A549 treated with ZK216348 at 1 μM for 4 hours (cell line): ENCODE data around the gene FARSA. TPM values are rescaled to one million over a fixed set of nuclear protein-coding genes. Genes with fewer than 3 reads are reported as not detected.

Source experiments
- total RNA-seq: library from RNA; stranded (reverse); fragments of 200-300 nt; extraction: Qiagen RNA extraction; gene quantifications from 5 replicates; pipeline ENCODE4 v1.2.3, GENCODE V29; 2022; ENCODE audit warnings: low read depth

The FARSA gene
- total RNA-seq, result 51.4 to 78.1 TPM (median 75.8 TPM) in 5 replicates

DNA sequence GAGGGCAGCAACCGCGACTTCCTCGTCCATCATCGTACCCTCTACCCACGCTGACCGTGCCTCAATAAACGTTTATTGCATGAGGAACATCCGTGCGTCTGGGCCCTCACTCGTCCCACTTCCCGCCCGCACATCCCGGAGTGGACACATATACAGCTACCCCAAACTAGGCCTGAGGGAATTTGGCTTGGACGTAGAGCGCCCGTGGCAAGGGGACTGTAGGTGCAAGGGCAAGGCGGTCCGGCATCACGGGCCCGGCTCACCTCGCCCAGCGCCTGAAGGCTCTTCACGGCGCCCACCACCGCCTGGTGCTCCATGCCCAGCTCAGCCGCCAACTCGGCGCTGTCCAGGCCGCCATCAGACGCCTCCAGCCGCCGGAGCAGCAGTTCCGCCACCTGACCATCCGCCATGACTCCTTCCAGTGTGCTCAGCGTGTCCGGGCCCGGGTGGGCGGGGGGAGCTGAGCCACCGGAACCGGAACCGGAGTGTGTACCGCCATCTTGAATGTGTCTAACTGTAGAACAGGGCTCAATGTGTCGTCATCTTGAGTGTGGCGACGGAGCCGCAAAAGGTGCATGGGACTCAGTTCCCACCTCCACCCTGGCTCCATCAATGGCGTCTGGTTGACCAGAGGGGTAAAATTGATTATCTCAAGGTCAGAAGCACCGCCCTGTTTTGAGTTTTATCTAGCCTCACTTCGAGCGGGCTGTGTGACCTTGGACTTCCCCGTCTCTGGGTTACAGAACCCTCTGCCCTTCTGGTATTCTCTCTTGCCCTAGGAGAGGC is at the start of gene FARSA:
FARSA (minus strand) TSS at position 425 of the 786 bp plus-strand sequence; CDS start at position 410, 15 bp downstream.

DNA sequence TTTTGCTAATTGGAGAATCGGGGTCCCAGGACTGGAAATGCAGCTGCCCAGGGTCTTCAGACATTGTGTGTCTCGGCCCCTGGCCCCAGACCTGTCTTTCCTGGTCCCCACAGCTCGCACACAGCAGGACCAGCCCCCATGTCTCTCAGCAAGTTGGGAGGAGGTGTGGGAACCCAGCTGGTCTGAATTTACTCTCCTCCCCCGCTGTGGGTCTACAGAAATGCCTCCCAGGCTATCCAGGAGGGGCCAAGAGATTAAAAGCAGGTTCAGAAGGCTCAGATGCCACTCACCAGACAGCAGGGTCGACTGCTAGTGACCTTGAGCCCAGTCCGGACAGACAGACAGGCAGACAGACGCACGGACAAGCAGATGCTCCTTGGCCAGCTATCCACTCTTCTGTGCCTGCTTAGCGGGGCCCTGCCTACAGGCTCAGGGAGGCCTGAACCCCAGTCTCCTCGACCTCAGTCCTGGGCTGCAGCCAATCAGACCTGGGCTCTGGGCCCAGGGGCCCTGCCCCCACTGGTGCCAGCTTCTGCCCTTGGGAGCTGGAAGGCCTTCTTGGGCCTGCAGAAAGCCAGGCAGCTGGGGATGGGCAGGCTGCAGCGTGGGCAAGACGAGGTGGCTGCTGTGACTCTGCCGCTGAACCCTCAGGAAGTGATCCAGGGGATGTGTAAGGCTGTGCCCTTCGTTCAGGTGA is 35.9 kb upstream of the FARSA start, which contains the start of gene DAND5:
DAND5 (plus strand) TSS at position 285 of the 697 bp plus-strand sequence; CDS start at position 370, 85 bp downstream.

DNA sequence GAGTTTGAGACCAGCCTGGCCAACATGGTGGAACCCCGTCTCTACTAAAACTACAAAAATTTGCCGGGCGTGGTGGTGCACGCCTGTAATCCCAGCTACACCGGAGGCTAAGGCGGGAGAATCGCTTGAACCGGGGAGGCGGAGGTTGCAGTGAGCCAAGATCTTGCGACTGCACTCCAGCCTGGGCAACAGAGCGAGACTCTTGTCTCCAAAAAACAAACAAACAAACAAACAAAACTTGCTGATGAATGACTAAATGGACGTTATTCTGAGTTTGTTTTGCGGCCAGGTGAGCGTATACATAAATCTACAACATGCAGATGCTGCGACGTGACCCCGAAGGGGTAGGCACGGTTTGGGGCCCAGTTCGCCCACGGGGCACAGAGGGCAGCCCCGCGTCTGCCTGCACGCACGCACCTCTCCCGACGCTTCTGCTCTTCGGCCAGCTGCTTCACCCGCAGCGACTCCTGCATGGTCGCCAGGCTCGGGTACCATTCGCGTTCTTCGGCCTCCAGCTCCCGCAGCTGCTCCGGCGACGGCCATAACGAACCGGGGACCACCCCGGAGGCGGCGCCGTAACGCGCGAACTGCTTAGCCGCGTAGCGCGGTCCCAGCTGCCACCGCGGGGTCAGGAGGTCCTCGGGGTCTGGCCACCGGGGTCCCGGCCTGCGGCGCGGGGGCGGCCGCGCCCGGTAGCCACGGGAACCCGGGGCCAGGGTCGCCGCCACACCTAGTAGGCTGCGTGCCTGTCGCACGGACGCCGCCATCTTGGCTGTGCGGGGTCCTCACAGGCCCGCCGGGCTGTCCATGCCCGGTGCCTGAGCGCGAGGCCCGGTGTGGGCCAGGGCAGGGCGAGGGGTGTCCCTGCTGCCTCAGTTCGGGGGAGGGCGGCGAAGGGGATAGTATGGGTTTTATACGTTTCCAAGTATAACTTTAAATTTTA is 23.2 kb upstream of the FARSA start, which contains the start of gene GADD45GIP1:
GADD45GIP1 (minus strand) TSS at position 778 of the 943 bp plus-strand sequence; CDS start at position 767, 11 bp downstream.

DNA sequence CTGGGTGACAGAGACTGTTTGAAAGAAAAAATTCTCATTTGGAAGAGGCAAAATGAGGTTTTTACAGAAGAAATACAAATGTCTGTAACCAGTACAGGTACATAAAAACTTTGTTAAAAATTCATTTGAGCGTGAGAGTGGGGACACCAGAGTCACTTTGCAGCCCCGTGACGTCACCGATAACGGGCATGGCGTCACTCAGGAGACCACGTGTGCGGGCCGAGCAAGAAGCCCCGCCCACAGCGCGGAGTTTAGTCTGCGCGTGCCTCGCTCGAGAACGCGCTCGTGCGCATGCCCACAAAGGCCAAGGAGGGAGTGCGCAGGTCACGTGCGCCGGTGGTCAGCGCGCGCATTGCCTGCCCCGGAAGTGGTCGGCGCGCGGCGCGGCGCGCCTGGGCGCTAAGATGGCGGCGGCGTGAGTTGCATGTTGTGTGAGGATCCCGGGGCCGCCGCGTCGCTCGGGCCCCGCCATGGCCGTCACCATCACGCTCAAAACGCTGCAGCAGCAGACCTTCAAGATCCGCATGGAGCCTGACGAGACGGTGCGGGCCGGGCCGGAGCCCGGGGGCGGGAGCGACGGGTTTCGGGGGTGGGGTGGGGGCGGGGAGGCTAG is 12.1 kb upstream of the FARSA start, which contains the start of gene RAD23A:
RAD23A (plus strand) TSS at position 384 of the 613 bp plus-strand sequence; CDS start at position 471, 87 bp downstream.

DNA sequence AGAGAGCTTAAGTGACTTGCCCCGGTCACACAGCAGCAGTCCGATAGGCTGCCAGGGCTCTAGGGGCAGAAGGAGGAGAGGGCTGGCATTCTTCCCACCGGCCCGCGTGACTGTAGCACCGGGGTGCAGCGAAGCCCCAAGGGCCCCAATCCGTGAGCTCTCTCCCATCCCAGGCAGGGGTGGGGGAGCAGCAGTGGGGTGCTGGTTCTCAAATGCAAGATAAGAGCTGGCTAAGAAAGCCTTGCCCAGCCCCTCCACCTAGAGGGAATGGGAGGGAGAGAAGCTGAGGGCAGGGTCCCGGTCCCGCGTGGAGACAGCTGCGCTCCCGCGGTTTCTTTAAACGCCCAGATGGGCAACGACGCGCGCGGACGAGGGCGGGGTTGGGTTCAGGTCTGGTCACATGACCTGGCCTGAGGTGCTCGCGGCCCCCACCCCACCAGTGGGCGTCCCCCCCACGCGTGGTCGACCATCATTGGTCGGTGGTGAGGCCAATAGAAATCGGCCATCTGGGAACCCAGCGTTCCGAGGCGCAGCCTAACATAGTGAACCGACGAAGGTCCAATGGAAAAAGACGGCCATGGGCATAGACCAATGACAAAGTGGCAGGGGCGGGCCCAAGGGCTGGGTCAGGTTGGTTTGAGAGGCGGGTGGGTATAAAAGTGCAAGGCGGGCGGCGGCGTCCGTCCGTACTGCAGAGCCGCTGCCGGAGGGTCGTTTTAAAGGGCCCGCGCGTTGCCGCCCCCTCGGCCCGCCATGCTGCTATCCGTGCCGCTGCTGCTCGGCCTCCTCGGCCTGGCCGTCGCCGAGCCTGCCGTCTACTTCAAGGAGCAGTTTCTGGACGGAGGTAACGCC is 4.6 kb upstream of the FARSA start, which contains the start of gene CALR:
CALR (plus strand) TSS at position 683 of the 852 bp plus-strand sequence; CDS start at position 754, 71 bp downstream.

DNA sequence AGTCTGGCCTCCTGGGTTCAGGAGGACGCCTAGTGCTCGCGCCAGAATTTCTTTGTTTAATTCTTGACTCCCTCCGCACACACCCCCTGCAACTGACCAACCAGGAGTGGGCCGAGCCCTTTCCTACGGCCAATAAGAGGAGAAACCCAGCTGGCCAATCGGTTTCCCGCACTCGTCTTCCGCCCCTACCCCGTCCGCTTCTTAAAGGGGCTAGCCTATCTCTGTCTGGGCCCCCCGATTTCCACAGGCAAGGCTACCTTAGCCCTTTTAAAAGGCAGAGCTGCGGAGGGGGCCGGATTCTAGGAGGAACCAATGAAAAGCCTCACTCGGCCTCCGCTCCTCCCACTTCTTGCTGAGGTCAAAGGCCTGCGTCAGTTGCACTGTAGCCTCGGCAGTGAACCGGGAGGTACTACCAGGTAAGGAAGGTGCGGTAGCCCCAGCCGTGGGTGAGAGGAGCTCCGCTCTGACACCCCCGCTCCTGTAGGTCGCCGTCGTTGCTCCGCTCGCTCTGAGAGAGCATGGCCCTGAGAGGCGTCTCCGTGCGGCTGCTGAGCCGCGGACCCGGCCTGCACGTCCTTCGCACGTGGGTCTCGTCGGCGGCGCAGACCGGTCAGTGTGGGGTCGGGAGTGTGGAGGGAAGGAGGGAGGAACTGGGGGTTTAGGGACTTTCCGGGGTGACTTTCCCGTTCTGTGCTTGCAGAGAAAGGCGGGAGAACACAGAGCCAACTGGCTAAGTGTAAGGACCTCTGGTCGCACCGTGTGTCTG is 42.5 kb downstream of the FARSA start, which contains the start of gene GCDH:
GCDH (plus strand) TSS at position 374 of the 766 bp plus-strand sequence; CDS start at position 519, 145 bp downstream.

DNA sequence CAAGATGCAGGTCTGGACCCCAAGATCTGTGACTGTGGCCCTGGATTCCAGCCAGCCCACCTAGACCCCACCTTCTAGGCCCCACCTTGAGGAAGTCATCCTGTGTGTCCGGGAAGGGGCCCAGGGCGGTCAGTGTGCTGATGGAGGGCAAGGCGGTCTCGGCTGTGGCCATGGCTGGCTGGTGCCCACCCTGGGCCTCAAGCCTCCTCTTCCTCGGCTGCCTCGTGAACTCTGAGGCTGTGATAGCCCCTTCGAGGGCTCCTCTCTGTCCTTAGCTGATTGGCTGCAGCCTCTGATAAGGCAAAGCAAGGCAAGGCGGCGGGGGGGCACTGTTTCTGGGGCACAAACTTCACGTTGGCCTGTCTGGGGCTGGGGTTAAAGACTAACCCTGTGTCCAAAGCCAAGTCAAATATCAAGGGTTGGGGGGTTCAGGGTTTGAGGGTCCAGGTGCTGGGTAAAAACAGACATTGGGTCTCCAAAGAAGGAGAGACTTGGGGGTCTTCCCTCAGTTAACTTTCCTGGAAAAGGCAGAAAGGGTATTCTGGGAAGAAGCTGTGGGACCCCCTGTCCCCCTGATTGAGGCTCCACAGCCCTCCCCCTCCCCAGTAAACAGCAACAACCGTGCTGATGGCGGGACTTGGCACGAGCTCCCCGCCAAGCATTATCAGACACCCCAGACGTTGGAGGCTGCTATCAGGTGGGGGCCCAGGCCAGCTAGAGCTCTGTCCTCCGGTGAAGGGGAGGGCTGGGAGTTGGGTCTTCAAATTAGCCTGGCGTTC is 46.4 kb downstream of the FARSA start, which contains the start of gene KLF1:
KLF1 (minus strand) TSS at position 233 of the 779 bp plus-strand sequence; CDS start at position 172, 61 bp downstream.

DNA sequence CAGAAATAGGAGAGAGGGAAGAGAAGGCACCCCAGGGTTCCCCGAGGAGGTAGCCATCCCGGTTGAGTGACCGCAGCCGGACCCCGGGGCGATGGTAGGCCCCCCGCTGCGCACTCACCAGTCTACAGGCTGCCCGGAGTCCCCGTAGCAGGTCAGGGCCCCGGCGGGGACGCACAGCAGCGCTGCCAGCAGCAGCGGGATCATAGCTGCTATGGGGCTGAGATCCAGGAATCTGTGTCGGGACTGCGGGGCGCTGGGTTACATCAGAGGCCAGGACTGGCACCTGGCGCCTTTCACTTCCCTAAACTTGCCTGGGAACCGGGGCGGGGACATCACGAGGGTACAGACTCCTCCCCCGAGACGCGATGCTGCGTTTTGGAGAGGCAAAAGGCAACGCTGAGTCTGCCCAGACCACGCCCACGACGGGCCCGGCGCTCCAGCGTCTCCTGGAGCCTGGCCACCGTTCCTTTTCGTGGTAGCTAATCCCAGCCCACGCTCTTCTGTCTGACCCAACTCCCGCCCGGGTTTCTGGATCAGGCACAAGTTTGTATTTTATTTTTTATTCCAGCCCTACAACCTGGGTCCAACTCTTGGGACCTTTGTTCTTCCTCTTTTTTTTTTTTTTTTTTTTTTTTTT is 52.2 kb downstream of the FARSA start, which contains the start of gene DNASE2:
DNASE2 (minus strand) TSS at position 278 of the 637 bp plus-strand sequence; CDS start at position 204, 74 bp downstream.

Other genes starting within 250 kb of the FARSA start
- not detected in 5 replicates for gene GNG14, start 245.7 kb downstream of the FARSA start, total RNA-seq
- 7.7 to 13.8 TPM (median 12.2 TPM) in 5 replicates for gene FBXW9, start 237.1 kb downstream of the FARSA start, total RNA-seq
- gene TNPO2, start 209.8 kb downstream of the FARSA start, total RNA-seq, result 24.7 to 40.2 TPM (median 36.9 TPM) in 5 replicates
- 146 to 249 TPM (median 219 TPM) in 5 replicates for gene TRIR, start 199.0 kb downstream of the FARSA start, total RNA-seq
- gene GET3, start 196.2 kb downstream of the FARSA start, total RNA-seq, result 63.4 to 104 TPM (median 94.9 TPM) in 5 replicates
- gene BEST2, start 181.9 kb downstream of the FARSA start, total RNA-seq, result 0.47 to 0.85 TPM (median 0.62 TPM) in 5 replicates
- 4.5 to 14.2 TPM (median 11.1 TPM) in 5 replicates for gene HOOK2, start 158.2 kb downstream of the FARSA start, total RNA-seq
- gene JUNB, start 142.2 kb downstream of the FARSA start, total RNA-seq, result 77.9 to 186 TPM (median 154 TPM) in 5 replicates
- 0.61 to 1.1 TPM (median 0.78 TPM) in 5 replicates for gene PRDX2, start 131.9 kb downstream of the FARSA start, total RNA-seq
- 4.8 to 12.3 TPM (median 8.1 TPM) in 5 replicates for gene THSD8, start 131.6 kb downstream of the FARSA start, total RNA-seq
- gene RNASEH2A, start 127.1 kb downstream of the FARSA start, total RNA-seq, result 26.4 to 47.1 TPM (median 46.2 TPM) in 5 replicates
- gene RTBDN, start 99.1 kb downstream of the FARSA start, total RNA-seq, result 0.29 to 0.36 TPM in 2 of 5 replicates, not detected in the others
- gene MAST1, start 95.2 kb downstream of the FARSA start, total RNA-seq, result 0.98 to 2.5 TPM (median 2.5 TPM) in 5 replicates
- 22.6 to 31.7 TPM (median 30.2 TPM) in 5 replicates for gene DNASE2, start 52.3 kb downstream of the FARSA start, total RNA-seq
- gene KLF1, start 46.5 kb downstream of the FARSA start, total RNA-seq, result not detected in 5 replicates
- gene GCDH, start 42.6 kb downstream of the FARSA start, total RNA-seq, result 7.4 to 10.3 TPM (median 9.3 TPM) in 5 replicates
- gene SYCE2, start 14.4 kb downstream of the FARSA start, total RNA-seq, result 0.29 to 1.0 TPM (median 0.84 TPM) in 4 of 5 replicates, not detected in the other
- gene CALR, start 4.9 kb upstream of the FARSA start, total RNA-seq, result 489 to 619 TPM (median 537 TPM) in 5 replicates
- gene RAD23A, start 12.2 kb upstream of the FARSA start, total RNA-seq, result 62.0 to 88.3 TPM (median 81.0 TPM) in 5 replicates
- gene GADD45GIP1, start 23.5 kb upstream of the FARSA start, total RNA-seq, result 28.1 to 58.3 TPM (median 54.3 TPM) in 5 replicates
- gene DAND5, start 35.9 kb upstream of the FARSA start, total RNA-seq, result 0.08 to 0.19 TPM in 2 of 5 replicates, not detected in the others
- 2.2 to 4.9 TPM (median 4.5 TPM) in 5 replicates for gene NFIX, start 61.8 kb upstream of the FARSA start, total RNA-seq
- gene LYL1, start 169.1 kb upstream of the FARSA start, total RNA-seq, result 0.51 to 1.7 TPM (median 0.93 TPM) in 5 replicates
- gene TRMT1, start 183.0 kb upstream of the FARSA start, total RNA-seq, result 33.3 to 44.2 TPM (median 40.1 TPM) in 5 replicates
- gene NACC1, start 184.6 kb upstream of the FARSA start, total RNA-seq, result 24.2 to 52.0 TPM (median 41.4 TPM) in 5 replicates
- gene STX10, start 216.7 kb upstream of the FARSA start, total RNA-seq, result 36.0 to 61.4 TPM (median 59.8 TPM) in 5 replicates
- gene IER2, start 216.7 kb upstream of the FARSA start, total RNA-seq, result 34.0 to 67.3 TPM (median 58.4 TPM) in 5 replicates